H1 (cell line): Measurements from ENCODE around the gene PIGH. TPM values are rescaled to one million over a fixed set of nuclear protein-coding genes. Genes with fewer than 3 reads are reported as not detected.

Source experiments
- CTCF ChIA-PET: fragments of 300-600 bp; sonication (Branson Sonifier 250); formaldehyde crosslinking; loops from one replicate; lab custom pipeline; 2021; ENCODE audit not compliant: partially characterized antibody; lab: Charles Lee
- POLR2A ChIA-PET: fragments of 300-600 bp; sonication (Branson Sonifier 250); formaldehyde crosslinking; loops from one replicate; lab custom pipeline; 2021; ENCODE audit warnings: inconsistent platforms; ENCODE audit not compliant: partially characterized antibody; lab: Charles Lee
- DNase-seq, 2 experiments: peaks; one replicate each; pipeline versions ENCODE4 v3.0.0 to v3.0.0-alpha.2; 2010 to 2022; ENCODE audit warnings: low spot score in 2 of 2, low read depth in 1 of 2, mixed read lengths in 1 of 2
- FAIRE-seq: peaks from 2 replicates; lab custom pipeline; 2011; peaks lifted over from hg19 to GRCh38; lab: Jason Lieb, UNC
- H2AFZ ChIP-seq: 2 replicates; pipeline ENCODE4 v1.8.1; 2012; ENCODE audit warnings: low read length, inconsistent platforms
- H2AK5ac ChIP-seq: 2 replicates; pipeline ENCODE4 v1.6.1; 2013; ENCODE audit warnings: low read depth, low read length
- H2BK120ac ChIP-seq: replicated peaks from 2 replicates; pipeline ENCODE3; 2013; ENCODE audit warnings: low read depth, low read length, inconsistent platforms
- H2BK12ac ChIP-seq: 2 replicates; pipeline ENCODE4 v1.6.1; 2013; ENCODE audit warnings: low read depth, low read length
- H2BK15ac ChIP-seq: 2 replicates; pipeline ENCODE4 v1.6.1; 2013; ENCODE audit warnings: low read length
- H2BK20ac ChIP-seq: 2 replicates; pipeline ENCODE4 v1.6.1; 2013; ENCODE audit warnings: low read length
- H2BK5ac ChIP-seq: 2 replicates; pipeline ENCODE4 v1.6.1; 2013; ENCODE audit warnings: low read depth, low read length
- H3K14ac ChIP-seq: 2 replicates; pipeline ENCODE4 v1.6.1; 2013; ENCODE audit warnings: inconsistent platforms; ENCODE audit not compliant: insufficient read length
- H3K18ac ChIP-seq: 2 replicates; pipeline ENCODE4 v1.6.1; 2013; ENCODE audit warnings: low read length; ENCODE audit errors: extremely low read depth
- H3K23ac ChIP-seq: 2 replicates; pipeline ENCODE4 v1.6.1; 2013; ENCODE audit warnings: inconsistent platforms; ENCODE audit not compliant: insufficient read length
- H3K23me2 ChIP-seq: 2 replicates; pipeline ENCODE4 v1.6.1; 2013; ENCODE audit warnings: low read depth, low read length
- H3K27ac ChIP-seq: 2 replicates; pipeline ENCODE4 v1.6.1; 2011; ENCODE audit warnings: low read depth, low read length, inconsistent platforms
- H3K27me3 ChIP-seq, 4 experiments: replicated peaks in 1 of 4; 1 replicate in 1 of 4; 2 replicates in 3 of 4; pipeline versions ENCODE4 v1.6.1 to v1.8.1; 2011 to 2013; ENCODE audit warnings: low read length in 3 of 4, mild to moderate bottlenecking in 3 of 4, inconsistent platforms in 2 of 4, mixed read lengths in 2 of 4, moderate library complexity in 1 of 4; ENCODE audit not compliant: control insufficient read depth in 3 of 4, insufficient read depth in 3 of 4; ENCODE audit errors: extremely low read depth in 1 of 4
- H3K36me3 ChIP-seq, 4 experiments: 2 replicates each; pipeline versions ENCODE4 v1.6.1 to v1.8.1; 2011 to 2013; ENCODE audit warnings: mild to moderate bottlenecking in 4 of 4, low read length in 3 of 4, moderate library complexity in 2 of 4, control low read depth in 1 of 4, inconsistent platforms in 1 of 4; ENCODE audit not compliant: insufficient read depth in 4 of 4, control insufficient read depth in 2 of 4
- H3K4ac ChIP-seq: replicated peaks from 2 replicates; pipeline ENCODE3; 2013; ENCODE audit warnings: low read length, low read depth, mixed read lengths, inconsistent platforms; ENCODE audit not compliant: insufficient read length
- H3K4me1 ChIP-seq, 4 experiments: replicated peaks in 1 of 4; 1 replicate in 1 of 4; 2 replicates in 3 of 4; pipeline versions ENCODE4 v1.6.1 to v1.8.1; 2011 to 2013; ENCODE audit warnings: low read length in 3 of 4, inconsistent platforms in 2 of 4, mixed read lengths in 1 of 4; ENCODE audit not compliant: insufficient read depth in 4 of 4, control insufficient read depth in 3 of 4
- H3K4me2 ChIP-seq, 2 experiments: 2 replicates each; pipeline versions ENCODE4 v1.6.1 to v1.8.1; 2011 to 2013; ENCODE audit warnings: low read depth in 2 of 2, low read length in 2 of 2, control low read depth in 1 of 2, inconsistent platforms in 1 of 2, mild to moderate bottlenecking in 1 of 2; ENCODE audit not compliant: insufficient read depth in 1 of 2
- H3K4me3 ChIP-seq, 4 experiments: fragments of 200-600, 300-600 bp in 1 of 4; sonication (generic), shearing (Covaris generic), sonication (Bioruptor Twin) in 1 of 4; 2 replicates each; pipeline versions ENCODE4 v1.5.1 to v1.8.1; 2011 to 2016; ENCODE audit warnings: low read length in 4 of 4, low read depth in 3 of 4, control low read depth in 2 of 4, inconsistent platforms in 2 of 4, mild to moderate bottlenecking in 2 of 4, mixed read lengths in 1 of 4, moderate library complexity in 1 of 4; ENCODE audit not compliant: insufficient read depth in 2 of 4; ENCODE audit errors: extremely low read depth in 1 of 4
- H3K56ac ChIP-seq: replicated peaks from 2 replicates; pipeline ENCODE3; 2013; ENCODE audit warnings: low read depth, mild to moderate bottlenecking, mixed read lengths, low read length, inconsistent platforms; ENCODE audit not compliant: insufficient read length
- H3K79me1 ChIP-seq: 2 replicates; pipeline ENCODE4 v1.6.1; 2013; ENCODE audit warnings: low read depth, low read length, control low read depth
- H3K79me2 ChIP-seq, 2 experiments: 2 replicates each; pipeline versions ENCODE4 v1.6.1 to v1.8.1; 2012 to 2013; ENCODE audit warnings: low read length in 2 of 2, mild to moderate bottlenecking in 2 of 2, inconsistent platforms in 1 of 2; ENCODE audit not compliant: insufficient read depth in 2 of 2, control insufficient read depth in 1 of 2
- H3K9ac ChIP-seq, 4 experiments: replicated peaks in 1 of 4; 1 replicate in 1 of 4; 2 replicates in 3 of 4; pipeline versions ENCODE4 v1.6.1 to v1.8.1; 2011 to 2013; ENCODE audit warnings: low read depth in 3 of 4, low read length in 3 of 4, control low read depth in 2 of 4, mild to moderate bottlenecking in 2 of 4, moderate library complexity in 2 of 4, inconsistent platforms in 1 of 4; ENCODE audit errors: extremely low read depth in 1 of 4
- H3K9me3 ChIP-seq, 2 experiments: 2 replicates each; pipeline versions ENCODE4 v1.6.1 to v1.8.1; 2012 to 2013; ENCODE audit warnings: mild to moderate bottlenecking in 2 of 2, moderate library complexity in 2 of 2, control low read depth in 1 of 2, inconsistent platforms in 1 of 2, low read depth in 1 of 2, low read length in 1 of 2, mixed read lengths in 1 of 2; ENCODE audit not compliant: insufficient read depth in 2 of 2
- H4K20me1 ChIP-seq, 2 experiments: replicated peaks in 1 of 2; 2 replicates each; pipeline versions ENCODE3 to v1.8.1; 2011 to 2013; ENCODE audit warnings: inconsistent platforms in 2 of 2, low read length in 2 of 2, mild to moderate bottlenecking in 1 of 2; ENCODE audit not compliant: insufficient read depth in 2 of 2, control insufficient read depth in 1 of 2
- H4K5ac ChIP-seq: 2 replicates; pipeline ENCODE4 v1.6.1; 2013; ENCODE audit warnings: low read length, low read depth, mixed read lengths, inconsistent platforms; ENCODE audit not compliant: insufficient read length
- H4K8ac ChIP-seq: 2 replicates; pipeline ENCODE4 v1.8.0; 2013; ENCODE audit warnings: mild to moderate bottlenecking, moderate library complexity, low read length, inconsistent platforms; ENCODE audit not compliant: insufficient read depth; ENCODE audit errors: extremely low read depth
- H4K91ac ChIP-seq: replicated peaks from 2 replicates; pipeline ENCODE3; 2013; ENCODE audit warnings: low read length, mixed read lengths, inconsistent platforms; ENCODE audit not compliant: insufficient read length
- ASH2L ChIP-seq: fragments of 200-600, 300-600 bp; sonication (generic); IDR thresholded peaks from one replicate; pipeline ENCODE4 v1.7.1; 2017; ENCODE audit warnings: low read length
- BRCA1 ChIP-seq: IDR thresholded peaks from 2 replicates; pipeline ENCODE4 v1.6.1; 2012; ENCODE audit warnings: low read depth, low read length, improper control_type of control experiment
- CHD1 ChIP-seq: IDR thresholded peaks from 2 replicates; pipeline ENCODE4 v1.6.1; 2012; ENCODE audit warnings: low read depth, low read length, improper control_type of control experiment
- POU5F1 ChIP-seq: IDR thresholded peaks from 2 replicates; pipeline ENCODE4 v1.6.1; 2011; ENCODE audit warnings: low read depth, mild to moderate bottlenecking, low read length, moderate library complexity
- TCF12 ChIP-seq: IDR thresholded peaks from 2 replicates; pipeline ENCODE4 v1.6.1; 2011; ENCODE audit warnings: low read depth, mild to moderate bottlenecking, low read length
- ZNF274 ChIP-seq: IDR thresholded peaks from 2 replicates; pipeline ENCODE4 v1.7.0; 2012; ENCODE audit warnings: low read length, borderline replicate concordance; ENCODE audit errors: extremely low read depth
- WGBS, 2 experiments: shearing (Covaris generic) in 1 of 2; methylation state at CpG; one replicate each; pipeline versions ENCODE4 v1.1.6 to v1.1.7; 2013 to 2015; ENCODE audit warnings: low lambda C conversion rate in 2 of 2, mixed read lengths in 2 of 2, inconsistent platforms in 1 of 2, low coverage in 1 of 2, missing lambda C conversion rate in 1 of 2; ENCODE audit not compliant: insufficient replicate concordance in 2 of 2, insufficient coverage in 1 of 2, insufficient read length in 1 of 2; ENCODE audit errors: extremely low coverage in 1 of 2, missing lambda C conversion rate in 1 of 2; 5-methylcytosine and 5-hydroxymethylcytosine counted together
- polyA plus RNA-seq, 7 experiments: library from polyadenylated mRNA; depleted of rRNA in 3 of 7; stranded (reverse) in 5 of 7; unstranded in 2 of 7; fragments of >200 nt in 5 of 7; fragments of 200-250 nt in 2 of 7; gene quantifications; 1 replicate in 5 of 7; 2 replicates in 1 of 7; 4 replicates in 1 of 7; pipeline versions ENCODE4 v1.2.1 to v1.2.3, GENCODE V29; 2011 to 2013; ENCODE audit warnings: missing spikeins in 2 of 7, mixed read lengths in 2 of 7
- total RNA-seq: library from RNA; stranded (reverse); fragmentation: NEBNext Ultra II Directional; extraction: Animal tissue kit (Norgen Biotek cat#: 25700); gene quantifications from 2 replicates; pipeline ENCODE4 v1.2.1, GENCODE V29; 2021
- TF ChIP-seq, protein P1 (sequence below), 3 experiments: IDR thresholded peaks; 1 replicate in 2 of 3; 2 replicates in 1 of 3; pipeline versions ENCODE4 v1.5.1 to v1.6.1; 2011; ENCODE audit warnings: low read length in 3 of 3, mild to moderate bottlenecking in 3 of 3, inconsistent platforms in 2 of 3, low read depth in 1 of 3, moderate library complexity in 1 of 3; ENCODE audit not compliant: insufficient read depth in 1 of 3; ENCODE audit errors: control extremely low read depth in 1 of 3

Gene PIGH
- total and polyA plus RNA-seq, 2 of the 8 experiments (the other 6 are each of a cell fraction or from before 2014, with no cell fraction given) = 7.2 to 8.6 TPM

DNA sequence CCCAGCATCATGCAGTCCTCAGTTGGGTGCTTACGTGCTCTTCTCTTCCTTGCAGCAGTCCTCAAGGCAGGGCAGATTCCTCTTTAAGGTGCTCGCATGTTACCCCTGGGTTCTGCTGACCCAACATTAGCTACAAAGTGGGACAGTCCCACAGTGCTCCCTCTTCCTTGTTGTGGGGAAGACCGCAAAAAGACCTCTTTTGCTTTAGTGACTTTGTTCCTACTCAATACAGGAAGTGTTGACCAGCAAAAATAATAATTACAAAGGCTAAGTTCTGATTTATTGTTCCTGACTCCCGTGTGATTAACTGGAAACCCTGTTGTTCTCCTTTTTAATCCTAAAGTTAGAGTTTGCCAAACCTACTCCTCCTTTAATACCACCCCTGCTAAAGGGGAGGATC, 13.7 kb downstream of the PIGH start:
- CTCF ChIA-PET = interaction anchor here (0.7 to 28.8 kb wide), 16 partner anchors 8 to 158 kb away, joined by 3 to 924 read pairs (median 12); partner anchors contain the start of genes ARG2, PIGH, PLEKHH1 and RDH12
- H2AK5ac ChIP-seq = no peak overlapping the region
- H3K27me3 ChIP-seq = no peaks in the 10 kb centered on the region
- no peak overlapping the region for H4K8ac ChIP-seq
- no peak overlapping the region for H3K23ac ChIP-seq
- H3K18ac ChIP-seq = no peak overlapping the region
- no peaks in the 10 kb centered on the region for H3K79me1 ChIP-seq
- no peak overlapping the region for H2BK15ac ChIP-seq
- no peak overlapping the region for H3K4me3 ChIP-seq
- H4K20me1 ChIP-seq = peaks cover 0 to 2% of the 10 kb centered on the region in 2 experiments
- no peak overlapping the region for H2BK120ac ChIP-seq
- no peak overlapping the region for H3K56ac ChIP-seq
- no peak overlapping the region for H2BK5ac ChIP-seq
- FAIRE-seq (no peak), DNase-seq (no peak)
- H3K4ac ChIP-seq = no peak overlapping the region
- peaks cover 6 to 19% (median 11%) of the 10 kb centered on the region in 4 experiments for H3K36me3 ChIP-seq
- no peak overlapping the region for H4K91ac ChIP-seq
- TF ChIP-seq TCF12 (no peak), CHD1 (no peak), ASH2L (no peak), BRCA1 (no peak), ZNF274 (no peak), POU5F1 (no peak)
- TF ChIP-seq, protein P1, sequence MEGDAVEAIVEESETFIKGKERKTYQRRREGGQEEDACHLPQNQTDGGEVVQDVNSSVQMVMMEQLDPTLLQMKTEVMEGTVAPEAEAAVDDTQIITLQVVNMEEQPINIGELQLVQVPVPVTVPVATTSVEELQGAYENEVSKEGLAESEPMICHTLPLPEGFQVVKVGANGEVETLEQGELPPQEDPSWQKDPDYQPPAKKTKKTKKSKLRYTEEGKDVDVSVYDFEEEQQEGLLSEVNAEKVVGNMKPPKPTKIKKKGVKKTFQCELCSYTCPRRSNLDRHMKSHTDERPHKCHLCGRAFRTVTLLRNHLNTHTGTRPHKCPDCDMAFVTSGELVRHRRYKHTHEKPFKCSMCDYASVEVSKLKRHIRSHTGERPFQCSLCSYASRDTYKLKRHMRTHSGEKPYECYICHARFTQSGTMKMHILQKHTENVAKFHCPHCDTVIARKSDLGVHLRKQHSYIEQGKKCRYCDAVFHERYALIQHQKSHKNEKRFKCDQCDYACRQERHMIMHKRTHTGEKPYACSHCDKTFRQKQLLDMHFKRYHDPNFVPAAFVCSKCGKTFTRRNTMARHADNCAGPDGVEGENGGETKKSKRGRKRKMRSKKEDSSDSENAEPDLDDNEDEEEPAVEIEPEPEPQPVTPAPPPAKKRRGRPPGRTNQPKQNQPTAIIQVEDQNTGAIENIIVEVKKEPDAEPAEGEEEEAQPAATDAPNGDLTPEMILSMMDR (IDR thresholded peaks at IDR 0.05; ENCODE audit: control extremely low read depth in 1 of 3, insufficient read depth in 1 of 3, low read depth in 1 of 3, low read length in 3 of 3) = no peak
- no peaks in the 10 kb centered on the region for H3K9me3 ChIP-seq
- H3K14ac ChIP-seq = no peak overlapping the region
- H2BK20ac ChIP-seq = no peak overlapping the region
- 87% methylated on average over 4 of the region's 4 CpGs; no CpG with 5 or more reads in 1 of the 2 experiments for WGBS, 2 experiments
- H3K23me2 ChIP-seq = no peaks in the 10 kb centered on the region
- no peak overlapping the region for H3K4me2 ChIP-seq
- no peak overlapping the region for H2BK12ac ChIP-seq
- no peak overlapping the region for H3K27ac ChIP-seq
- no peak overlapping the region for H2AFZ ChIP-seq
- no peak overlapping the region for H4K5ac ChIP-seq
- no peaks in the 10 kb centered on the region for H3K4me1 ChIP-seq
- H3K79me2 ChIP-seq = no peaks in the 10 kb centered on the region
- H3K9ac ChIP-seq = no peak overlapping the region
- POLR2A ChIA-PET = interaction anchor here (0.9 kb wide), 1 partner anchor 13 kb away, joined by 3 read pairs; the partner anchor contains the start of gene PIGH
